Measurements from ENCODE around the gene KRT6A. TPM values are rescaled to one million over a fixed set of nuclear protein-coding genes. Genes with fewer than 3 reads are reported as not detected.
A peak's percentile ranks its signal among the peaks of the same experiment; 100 is the strongest.

KRT6A gene
- total RNA-seq: 10 to 100 TPM in 1 of 2 donors, 1 to 10 TPM in 1; 5.9 to 13.6 TPM

GRCh38 chr12:52493172-52493571 lies at the start of gene KRT6A:
Gene KRT6A (minus strand): TSS chr12:52493257. CDS start chr12:52493188, 69 bp downstream.
- Histone ChIP-seq H3K9me3 (no peaks in the 10 kb centered on the region), H3K27me3 (replicated peaks; ENCODE audit: insufficient read depth) (no peaks in the 10 kb centered on the region), H3K4me3 (no peak within 1 kb of the TSS), H3K36me3 (no peaks in the 10 kb centered on the region), H3K4me1 (replicated peaks) (no peaks in the 10 kb centered on the region), H3K27ac (no peak within 1 kb of the TSS)
- no peak for DNase-seq (ENCODE audit: low spot score)
- 81% methylated on average over 2 of the region's 2 CpGs for WGBS
- intact Hi-C loops (cut with DNase I): no loop called here
- TF ChIP-seq POLR2AphosphoS5 (IDR thresholded peaks at IDR 0.05) (no peak), CTCF (IDR thresholded peaks at IDR 0.05) (no peak), POLR2A (IDR thresholded peaks at IDR 0.05) (no peak)

- Histone ChIP-seq H3K27me3 (replicated peaks; ENCODE audit: insufficient read depth) (no peaks in the 10 kb centered on the region), H3K9me3 (no peaks in the 10 kb centered on the region), H3K4me3 (no peak overlapping the region), H3K4me1 (replicated peaks) (no peaks in the 10 kb centered on the region), H3K27ac (no peak overlapping the region), H3K36me3 (no peaks in the 10 kb centered on the region)
- TF ChIP-seq CTCF (IDR thresholded peaks at IDR 0.05) (no peak), POLR2A (IDR thresholded peaks at IDR 0.05) (no peak), POLR2AphosphoS5 (IDR thresholded peaks at IDR 0.05) (no peak)
- DNase-seq (ENCODE audit: low spot score): no peak
- intact Hi-C loops (cut with DNase I): no loop called here
Observed at GRCh38 chr12:52542157-52542556, 49.1 kb upstream of the KRT6A start.

GRCh38 chr12:52541709-52542108 lies 48.7 kb upstream of the KRT6A start:
- H3K4me1 ChIP-seq (replicated peaks): no peaks in the 10 kb centered on the region
- intact Hi-C loops (cut with DNase I): no loop called here
- 98% methylated on average over 5 of the region's 5 CpGs for WGBS

GRCh38 chr12:52540531-52540930 lies 47.5 kb upstream of the KRT6A start:
- no peak overlapping the region for H3K27ac ChIP-seq
- H3K27me3 ChIP-seq (replicated peaks; ENCODE audit: insufficient read depth): no peaks in the 10 kb centered on the region
- no peak for DNase-seq (ENCODE audit: low spot score)
- no peaks in the 10 kb centered on the region for H3K4me1 ChIP-seq (replicated peaks)
- 87% methylated on average over 7 of the region's 7 CpGs for WGBS
- no peaks in the 10 kb centered on the region for H3K9me3 ChIP-seq
- intact Hi-C loops (cut with DNase I): no loop called here
- no peak for TF ChIP-seq POLR2AphosphoS5 (IDR thresholded peaks at IDR 0.05)
- TF ChIP-seq POLR2A (IDR thresholded peaks at IDR 0.05): no peak
- no peak for TF ChIP-seq CTCF (IDR thresholded peaks at IDR 0.05)
- H3K36me3 ChIP-seq: no peaks in the 10 kb centered on the region
- H3K4me3 ChIP-seq: no peak overlapping the region

More at GRCh38 chr12:52541709-52542108, 48.7 kb upstream of the KRT6A start:
- Histone ChIP-seq H3K27me3 (replicated peaks; ENCODE audit: insufficient read depth) (no peaks in the 10 kb centered on the region), H3K4me3 (no peak overlapping the region), H3K9me3 (no peaks in the 10 kb centered on the region), H3K27ac (no peak overlapping the region), H3K36me3 (no peaks in the 10 kb centered on the region)
- TF ChIP-seq POLR2AphosphoS5 (IDR thresholded peaks at IDR 0.05): no peak
- DNase-seq (ENCODE audit: low spot score): no peak

DNA sequence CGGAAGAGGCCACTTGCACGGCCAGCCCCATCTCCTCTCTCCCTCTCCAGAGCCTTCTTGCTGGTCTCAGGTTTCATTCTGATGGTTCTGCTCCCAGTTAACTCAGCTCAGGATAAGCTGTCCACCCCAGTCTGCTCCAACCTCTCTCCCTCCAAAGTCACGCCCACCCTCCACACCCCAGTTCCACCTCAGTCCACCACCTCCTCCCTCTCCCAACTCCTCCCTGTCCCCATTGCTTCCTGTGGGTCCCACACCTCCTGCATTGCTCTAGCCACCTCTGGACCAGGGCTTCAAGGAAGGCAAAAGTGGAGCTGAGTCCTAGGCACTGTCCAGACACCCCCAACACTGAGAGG lies 46.7 kb upstream of the KRT6A start:
- Histone ChIP-seq H3K27ac (peak overlapping the region; percentile 59 to 64), H3K27me3 (replicated peaks; ENCODE audit: insufficient read depth) (no peaks in the 10 kb centered on the region), H3K4me1 (replicated peaks) (no peaks in the 10 kb centered on the region), H3K9me3 (no peaks in the 10 kb centered on the region), H3K36me3 (no peaks in the 10 kb centered on the region), H3K4me3 (no peak overlapping the region)
- TF ChIP-seq CTCF (IDR thresholded peaks at IDR 0.05) (no peak), POLR2A (IDR thresholded peaks at IDR 0.05) (no peak)
- WGBS: 82% methylated on average over 3 of the region's 3 CpGs
- no peak for DNase-seq (ENCODE audit: low spot score)
- intact Hi-C loops (cut with DNase I): no loop called here

Measured in prostate gland (tissue), 2 donors.